Measurements from ENCODE around the gene ZNF92.

GRCh38 chr7:65429642-65430343, 56.1 kb downstream of the ZNF92 start:
- TF ChIP-seq JUND (IDR thresholded peaks at IDR 0.05) (no peak), CTCF (IDR thresholded peaks at IDR 0.05 in 2 of 3, conservative IDR thresholded peaks at IDR 0.05 in 1 of 3; ENCODE audit: borderline replicate concordance in 1 of 3, insufficient read depth in 1 of 3, low read depth in 2 of 3, low read length in 2 of 3) (no peak), POLR2A (IDR thresholded peaks at IDR 0.05; ENCODE audit: borderline replicate concordance, extremely low read depth, insufficient read depth, insufficient read length) (no peak), EZH2 (IDR thresholded peaks at IDR 0.05) (no peak), ZFX (IDR thresholded peaks at IDR 0.05) (no peak)

Data from HCT116 (cell line).